Duodenal mucosa (tissue), 2 donors: ENCODE measurements around the gene YPEL2.
A peak's percentile ranks its signal among the peaks of the same experiment; 100 is the strongest.

Experiments
- H3K27ac ChIP-seq: one replicate; pipeline ENCODE4 v1.7.0; 2013; ENCODE audit warnings: low read depth, low read length
- H3K27me3 ChIP-seq, 2 donors: one replicate each; pipeline ENCODE4 v1.7.0; 2013; ENCODE audit warnings: low read length in 2 of 2, control low read depth in 1 of 2; ENCODE audit not compliant: insufficient read depth in 2 of 2, control insufficient read depth in 1 of 2
- H3K36me3 ChIP-seq, 2 donors: one replicate each; pipeline ENCODE4 v1.7.0; 2013; ENCODE audit warnings: low read length in 2 of 2, control low read depth in 1 of 2; ENCODE audit not compliant: insufficient read depth in 2 of 2, control insufficient read depth in 1 of 2
- H3K4me1 ChIP-seq, 2 donors: one replicate each; pipeline ENCODE4 v1.7.0; 2013; ENCODE audit warnings: low read length in 2 of 2, control low read depth in 1 of 2; ENCODE audit not compliant: insufficient read depth in 2 of 2, control insufficient read depth in 1 of 2
- H3K4me3 ChIP-seq, 2 donors: one replicate each; pipeline ENCODE4 v1.7.0; 2013; ENCODE audit warnings: low read length in 2 of 2, low read depth in 1 of 2
- H3K9ac ChIP-seq, 2 donors: one replicate each; pipeline ENCODE4 v1.7.0; 2013; ENCODE audit warnings: low read length in 2 of 2, low read depth in 1 of 2
- H3K9me3 ChIP-seq, 2 donors: one replicate each; pipeline ENCODE4 v1.7.0; 2013; ENCODE audit warnings: low read length in 2 of 2, control low read depth in 1 of 2; ENCODE audit not compliant: control insufficient read depth in 1 of 2

YPEL2 gene

GRCh38 chr17:59418732-59419166, 87.3 kb downstream of the YPEL2 start:
- Histone ChIP-seq H3K27me3 (no peaks in the 10 kb centered on the region), H3K9me3 (no peaks in the 10 kb centered on the region), H3K27ac (no peak overlapping the region), H3K36me3 (no peaks in the 10 kb centered on the region), H3K4me3 (no peak overlapping the region), H3K4me1 (peaks cover 10 to 16% of the 10 kb centered on the region in 2 donors), H3K9ac (no peak overlapping the region)

DNA sequence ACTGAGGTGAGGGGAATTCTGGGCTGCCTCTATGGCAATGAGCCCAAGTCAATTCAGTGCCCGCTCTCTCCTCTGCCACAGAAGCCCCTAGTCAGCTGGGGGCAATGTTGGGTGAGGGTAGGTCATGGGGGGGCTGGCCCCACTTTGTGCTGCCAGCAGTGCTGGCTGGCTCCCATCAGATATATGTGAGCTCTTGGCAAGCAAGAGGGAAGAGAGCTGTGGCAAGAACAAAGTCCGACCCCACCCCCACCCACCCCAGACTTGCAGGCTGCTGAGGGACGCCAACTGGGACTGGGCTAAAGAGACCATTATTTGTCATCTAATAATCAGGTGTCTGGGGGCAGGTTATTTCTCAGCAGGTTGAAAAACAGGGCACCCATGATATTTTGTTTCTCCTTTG, 89.4 kb downstream of the YPEL2 start:
- Histone ChIP-seq H3K4me3 (no peak overlapping the region), H3K4me1 (peaks cover 14 to 23% of the 10 kb centered on the region in 2 donors), H3K9ac (no peak overlapping the region), H3K9me3 (no peaks in the 10 kb centered on the region), H3K27me3 (no peaks in the 10 kb centered on the region), H3K36me3 (no peaks in the 10 kb centered on the region), H3K27ac (no peak overlapping the region)

DNA sequence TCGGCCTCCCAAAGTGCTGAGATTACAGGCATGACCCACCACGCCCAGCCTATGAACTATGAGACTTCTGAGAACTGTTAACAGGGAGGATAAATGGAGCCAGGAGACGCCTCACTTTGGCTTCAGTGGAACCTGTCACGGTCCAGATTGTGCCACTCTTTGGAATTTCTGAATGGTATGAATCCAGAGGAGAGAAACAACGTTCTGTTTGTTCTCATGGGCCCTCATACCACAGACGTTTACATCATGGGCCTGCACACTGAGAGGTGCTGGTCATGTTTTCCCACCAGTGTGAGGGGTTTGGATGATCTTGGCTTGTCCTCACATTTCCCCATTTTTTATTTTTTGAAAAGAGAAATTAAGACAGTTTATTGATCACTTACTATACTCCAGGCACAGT, 90.3 kb downstream of the YPEL2 start:
- Histone ChIP-seq H3K4me1 (peaks cover 14 to 23% of the 10 kb centered on the region in 2 donors), H3K9me3 (no peaks in the 10 kb centered on the region), H3K4me3 (no peak overlapping the region), H3K27me3 (no peaks in the 10 kb centered on the region), H3K27ac (no peak overlapping the region), H3K36me3 (no peaks in the 10 kb centered on the region), H3K9ac (no peak overlapping the region)

- no peak overlapping the region for H3K9ac ChIP-seq
- H3K27ac ChIP-seq = peak overlapping the region; percentile 13
- H3K36me3 ChIP-seq = no peaks in the 10 kb centered on the region
- H3K4me3 ChIP-seq = peak overlapping the region in 1 of 2 donors; percentile 2
- H3K4me1 ChIP-seq = peaks cover 23 to 26% of the 10 kb centered on the region in 2 donors
- H3K27me3 ChIP-seq = no peaks in the 10 kb centered on the region
- H3K9me3 ChIP-seq = no peaks in the 10 kb centered on the region
Observed at GRCh38 chr17:59423137-59423724, 91.8 kb downstream of the YPEL2 start.

DNA sequence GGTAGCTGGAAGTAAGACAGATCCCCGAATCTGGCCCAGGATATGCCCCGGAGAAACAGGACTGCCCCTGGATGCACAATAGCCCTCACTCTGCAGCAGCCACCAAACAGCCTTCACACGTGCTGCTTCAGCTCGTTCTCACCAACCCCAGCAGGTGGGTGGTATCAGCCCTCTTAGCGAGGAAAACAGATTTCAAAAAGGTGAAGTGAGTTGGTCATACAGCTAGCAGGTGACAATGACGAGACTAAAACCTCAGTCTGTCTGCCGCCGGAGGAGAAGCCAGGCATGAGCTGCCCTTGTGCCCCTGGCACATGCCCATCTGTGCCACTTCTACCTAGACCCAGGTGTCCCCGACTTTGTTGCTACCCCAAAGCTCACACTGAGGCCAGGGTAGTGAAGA, 92.4 kb downstream of the YPEL2 start:
- Histone ChIP-seq H3K36me3 (no peaks in the 10 kb centered on the region), H3K9me3 (no peaks in the 10 kb centered on the region), H3K27me3 (no peaks in the 10 kb centered on the region), H3K4me3 (no peak overlapping the region), H3K27ac (peak overlapping the region; percentile 13), H3K9ac (no peak overlapping the region), H3K4me1 (peaks cover 23 to 26% of the 10 kb centered on the region in 2 donors)

- no peaks in the 10 kb centered on the region for H3K9me3 ChIP-seq
- H3K36me3 ChIP-seq = no peaks in the 10 kb centered on the region
- H3K27ac ChIP-seq = no peak overlapping the region
- no peaks in the 10 kb centered on the region for H3K27me3 ChIP-seq
- peaks cover 25 to 26% of the 10 kb centered on the region in 2 donors for H3K4me1 ChIP-seq
- H3K4me3 ChIP-seq = no peak overlapping the region
- H3K9ac ChIP-seq = no peak overlapping the region
Observed at GRCh38 chr17:59424331-59424730, 92.9 kb downstream of the YPEL2 start.

GRCh38 chr17:59425085-59425931, 93.9 kb downstream of the YPEL2 start:
- Histone ChIP-seq H3K36me3 (no peaks in the 10 kb centered on the region), H3K4me1 (peaks cover 26% of the 10 kb centered on the region in 2 donors), H3K27ac (peak overlapping the region; percentile 78), H3K27me3 (no peaks in the 10 kb centered on the region), H3K9ac (no peak overlapping the region), H3K9me3 (no peaks in the 10 kb centered on the region), H3K4me3 (no peak overlapping the region)

- Histone ChIP-seq H3K27me3 (no peaks in the 10 kb centered on the region), H3K4me3 (no peak overlapping the region), H3K9me3 (no peaks in the 10 kb centered on the region), H3K27ac (peak overlapping the region; percentile 78), H3K36me3 (no peaks in the 10 kb centered on the region), H3K9ac (no peak overlapping the region), H3K4me1 (peaks cover 26% of the 10 kb centered on the region in 2 donors)
Observed at GRCh38 chr17:59426031-59426430, 94.6 kb downstream of the YPEL2 start.

DNA sequence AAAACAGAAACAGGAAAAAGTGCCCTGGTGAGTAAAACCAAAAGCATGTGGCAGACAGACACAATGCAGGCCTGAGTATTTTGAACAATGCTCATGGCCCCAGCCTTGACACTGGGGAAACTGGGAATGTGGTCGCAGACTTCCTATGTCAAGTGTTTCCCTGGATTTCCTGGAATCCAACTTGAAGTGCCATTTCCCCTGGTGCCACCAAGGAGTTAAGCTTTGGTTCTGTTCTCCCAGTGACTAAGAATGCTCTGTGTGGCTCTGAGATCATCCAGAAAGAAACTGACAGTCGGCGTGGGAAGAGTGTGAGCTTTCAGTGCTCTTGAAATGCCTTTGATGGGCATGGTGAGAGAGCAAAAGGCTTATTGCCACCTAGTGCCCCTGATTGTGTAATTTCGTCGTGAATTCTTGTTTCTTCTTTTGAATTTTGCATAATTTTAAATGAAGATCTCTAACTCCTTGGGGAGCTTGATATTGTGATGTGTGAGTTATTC, 96.0 kb downstream of the YPEL2 start:
- no peak overlapping the region for H3K4me3 ChIP-seq
- no peaks in the 10 kb centered on the region for H3K36me3 ChIP-seq
- no peaks in the 10 kb centered on the region for H3K9me3 ChIP-seq
- peaks cover 23 to 26% of the 10 kb centered on the region in 2 donors for H3K4me1 ChIP-seq
- no peak overlapping the region for H3K9ac ChIP-seq
- H3K27ac ChIP-seq = no peak overlapping the region
- no peaks in the 10 kb centered on the region for H3K27me3 ChIP-seq

DNA sequence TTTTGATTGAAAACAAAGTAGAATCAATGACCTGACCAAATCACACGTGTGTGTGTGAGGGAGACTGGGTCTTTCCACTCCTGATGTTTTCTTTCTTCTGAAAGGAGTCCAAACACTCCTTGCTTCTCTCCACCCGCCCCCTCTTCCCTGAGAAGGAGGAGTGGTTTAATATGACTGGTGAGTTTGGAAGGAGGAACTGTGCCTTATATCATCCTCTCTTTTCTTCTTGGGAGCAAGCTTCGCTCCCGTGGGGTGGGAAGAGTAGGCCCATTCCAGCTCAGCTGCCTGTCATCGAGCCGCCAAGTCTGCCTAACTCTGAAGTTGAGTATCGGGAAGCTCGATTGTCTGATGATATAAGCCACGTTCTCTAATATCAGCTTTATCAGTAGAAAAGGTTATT, 96.5 kb downstream of the YPEL2 start:
- H3K27me3 ChIP-seq = no peaks in the 10 kb centered on the region
- no peaks in the 10 kb centered on the region for H3K9me3 ChIP-seq
- no peak overlapping the region for H3K9ac ChIP-seq
- no peak overlapping the region for H3K4me3 ChIP-seq
- H3K4me1 ChIP-seq = peaks cover 18 to 21% of the 10 kb centered on the region in 2 donors
- H3K27ac ChIP-seq = no peak overlapping the region
- H3K36me3 ChIP-seq = no peaks in the 10 kb centered on the region
